AG09319 (cell line): ENCODE measurements around the gene HECTD4.

Experiments used
- DNase-seq: peaks from one replicate; pipeline ENCODE4 v3.0.0-alpha.2; 2010; ENCODE audit warnings: low read depth; ENCODE audit errors: extremely low read depth
- TF ChIP-seq, protein P1 (sequence below): IDR thresholded peaks from 2 replicates; pipeline ENCODE4 v1.5.1; 2011; ENCODE audit warnings: low read depth, mild to moderate bottlenecking, inconsistent platforms, low read length, moderate library complexity

Gene HECTD4

DNA sequence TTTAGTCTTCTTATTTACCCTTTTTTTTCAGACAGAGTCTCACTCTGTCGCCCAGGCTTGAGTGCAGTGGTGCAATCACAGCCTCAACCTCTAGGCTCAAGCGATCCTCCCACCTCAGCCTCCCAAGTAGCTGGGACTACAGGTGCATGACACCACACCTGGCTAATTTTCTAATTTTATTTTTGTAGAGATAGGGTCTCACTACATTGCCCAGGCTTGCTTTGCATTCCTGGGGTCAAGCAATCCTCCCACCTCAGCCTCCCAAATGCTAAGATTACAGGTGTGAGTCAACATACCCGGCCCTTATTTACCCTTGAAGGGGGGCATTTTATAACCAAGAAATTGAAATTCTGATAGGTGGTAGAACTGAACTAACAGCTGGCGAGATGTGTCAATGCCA, 21.0 kb downstream of the HECTD4 start:
- no peak for DNase-seq
- TF ChIP-seq, protein P1, sequence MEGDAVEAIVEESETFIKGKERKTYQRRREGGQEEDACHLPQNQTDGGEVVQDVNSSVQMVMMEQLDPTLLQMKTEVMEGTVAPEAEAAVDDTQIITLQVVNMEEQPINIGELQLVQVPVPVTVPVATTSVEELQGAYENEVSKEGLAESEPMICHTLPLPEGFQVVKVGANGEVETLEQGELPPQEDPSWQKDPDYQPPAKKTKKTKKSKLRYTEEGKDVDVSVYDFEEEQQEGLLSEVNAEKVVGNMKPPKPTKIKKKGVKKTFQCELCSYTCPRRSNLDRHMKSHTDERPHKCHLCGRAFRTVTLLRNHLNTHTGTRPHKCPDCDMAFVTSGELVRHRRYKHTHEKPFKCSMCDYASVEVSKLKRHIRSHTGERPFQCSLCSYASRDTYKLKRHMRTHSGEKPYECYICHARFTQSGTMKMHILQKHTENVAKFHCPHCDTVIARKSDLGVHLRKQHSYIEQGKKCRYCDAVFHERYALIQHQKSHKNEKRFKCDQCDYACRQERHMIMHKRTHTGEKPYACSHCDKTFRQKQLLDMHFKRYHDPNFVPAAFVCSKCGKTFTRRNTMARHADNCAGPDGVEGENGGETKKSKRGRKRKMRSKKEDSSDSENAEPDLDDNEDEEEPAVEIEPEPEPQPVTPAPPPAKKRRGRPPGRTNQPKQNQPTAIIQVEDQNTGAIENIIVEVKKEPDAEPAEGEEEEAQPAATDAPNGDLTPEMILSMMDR, result no peak

- no peak for DNase-seq
- TF ChIP-seq, protein P1, result no peak
Measured at GRCh38 chr12:112359290-112359689, 22.9 kb downstream of the HECTD4 start.

DNA sequence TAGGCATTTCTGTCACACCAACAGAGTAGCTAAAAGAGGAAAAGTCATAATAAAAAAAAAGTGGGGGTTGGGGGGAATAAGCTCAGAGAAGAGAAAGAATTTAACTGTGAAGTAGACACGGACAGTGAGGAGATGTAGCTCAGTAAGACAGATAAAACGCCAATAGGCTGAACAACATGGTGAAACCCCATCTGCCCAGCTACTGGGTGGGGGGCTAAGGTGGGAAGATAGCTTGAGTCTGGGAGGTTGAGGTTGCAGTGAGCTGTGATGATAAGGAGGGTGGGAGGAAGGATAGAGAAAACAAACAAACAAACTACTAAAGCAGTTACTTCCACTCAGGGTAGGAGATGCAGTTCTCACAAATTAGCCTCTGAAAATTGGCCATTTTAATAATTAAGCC, 25.0 kb downstream of the HECTD4 start:
- no peak for DNase-seq
- TF ChIP-seq, protein P1, result no peak

GRCh38 chr12:112354399-112354798, 27.8 kb downstream of the HECTD4 start:
- TF ChIP-seq, protein P1, result no peak
- DNase-seq, result no peak

DNA sequence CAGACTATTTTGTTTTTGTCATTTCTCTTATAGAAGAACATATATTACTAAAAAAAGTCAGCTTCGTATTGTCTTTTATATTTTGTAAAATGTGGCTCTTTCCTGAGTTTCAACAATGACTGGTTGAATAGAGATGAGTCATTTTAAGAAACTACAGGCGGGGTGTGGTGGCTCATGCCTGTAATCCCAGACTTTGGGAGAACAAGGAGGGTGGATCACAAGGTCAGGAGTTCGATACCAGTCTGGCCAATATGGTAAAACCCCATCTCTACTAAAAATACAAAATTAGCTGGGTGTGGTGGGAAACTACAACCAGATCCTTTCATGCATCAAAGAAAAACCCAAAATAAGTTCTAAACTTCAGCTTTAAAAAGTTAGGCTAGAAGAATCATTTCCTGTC, 28.8 kb downstream of the HECTD4 start:
- TF ChIP-seq, protein P1, result no peak
- no peak for DNase-seq

DNA sequence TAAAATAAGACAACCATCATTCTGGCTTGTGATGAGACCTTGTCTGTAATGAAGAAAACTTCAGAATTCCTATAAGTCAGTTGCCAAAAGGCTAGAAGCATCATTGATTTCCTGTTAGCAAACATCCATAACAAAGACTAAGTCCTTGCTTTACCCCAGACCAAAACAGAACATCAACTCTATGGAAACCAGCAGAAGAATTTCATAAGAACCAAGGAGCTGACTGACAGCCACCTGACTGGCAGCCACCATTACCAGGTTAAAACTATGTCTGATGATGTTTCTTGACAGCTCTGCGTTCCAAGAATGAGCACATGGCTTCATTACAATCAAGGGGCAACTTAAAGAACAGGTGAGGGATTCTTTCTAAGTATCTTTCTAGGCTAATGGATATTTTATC, 29.3 kb downstream of the HECTD4 start:
- TF ChIP-seq, protein P1, result no peak

DNA sequence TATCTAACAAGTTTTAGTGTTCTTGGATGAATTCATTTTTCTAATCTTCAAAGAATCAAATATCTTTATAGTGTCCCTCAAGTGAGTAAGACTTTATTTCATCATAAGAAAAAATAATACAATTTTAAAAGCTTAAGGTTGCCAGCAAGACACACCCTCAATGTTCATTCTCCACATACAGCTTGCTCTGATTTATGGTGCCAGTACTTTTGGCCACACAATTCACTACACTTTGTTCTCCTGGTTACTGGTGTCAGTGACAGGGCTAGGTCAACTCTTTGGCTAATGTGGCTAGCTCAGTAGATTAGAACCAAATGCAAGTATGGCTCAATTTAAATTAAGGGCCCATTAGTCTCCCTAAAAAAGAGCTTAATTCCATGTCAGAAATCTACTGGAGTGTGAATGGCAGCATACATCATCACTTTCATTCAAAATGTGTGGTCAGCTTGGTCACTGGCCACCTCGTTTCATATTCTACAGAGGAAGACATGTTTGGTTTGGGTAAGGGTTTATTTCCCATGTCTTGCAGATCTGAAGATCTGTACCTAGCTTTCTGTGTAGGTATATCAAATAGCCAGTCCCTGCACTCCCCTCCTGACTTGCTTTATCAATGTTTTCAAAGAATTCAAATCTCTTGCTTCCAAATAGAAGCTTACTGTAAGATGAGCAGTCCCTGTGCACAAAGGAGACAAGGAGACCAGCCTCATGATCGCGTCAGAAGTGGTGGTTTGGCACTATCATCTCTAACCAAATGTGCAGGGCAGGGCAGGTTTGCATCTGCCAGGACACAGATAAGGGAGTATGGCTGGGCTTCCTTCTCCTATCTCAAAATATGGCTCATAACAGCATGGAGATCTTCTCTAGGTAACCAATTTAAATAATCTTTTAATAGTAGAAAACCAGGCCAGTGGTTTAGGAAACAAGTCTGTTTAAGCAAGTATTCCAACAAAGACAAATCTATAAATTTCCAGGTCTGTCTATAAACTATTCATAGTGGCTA, 31.3 kb downstream of the HECTD4 start:
- no peak for DNase-seq
- TF ChIP-seq, protein P1, result no peak

More for the DNA sequence above, 29.3 kb downstream of the HECTD4 start:
- no peak for DNase-seq
